Measurements from ENCODE around the gene TMEM200B.

- TF ChIP-seq ZNF462 (CRISPR knock-in tag; IDR thresholded peaks at IDR 0.05), result no peak
- TF ChIP-seq, protein P1, sequence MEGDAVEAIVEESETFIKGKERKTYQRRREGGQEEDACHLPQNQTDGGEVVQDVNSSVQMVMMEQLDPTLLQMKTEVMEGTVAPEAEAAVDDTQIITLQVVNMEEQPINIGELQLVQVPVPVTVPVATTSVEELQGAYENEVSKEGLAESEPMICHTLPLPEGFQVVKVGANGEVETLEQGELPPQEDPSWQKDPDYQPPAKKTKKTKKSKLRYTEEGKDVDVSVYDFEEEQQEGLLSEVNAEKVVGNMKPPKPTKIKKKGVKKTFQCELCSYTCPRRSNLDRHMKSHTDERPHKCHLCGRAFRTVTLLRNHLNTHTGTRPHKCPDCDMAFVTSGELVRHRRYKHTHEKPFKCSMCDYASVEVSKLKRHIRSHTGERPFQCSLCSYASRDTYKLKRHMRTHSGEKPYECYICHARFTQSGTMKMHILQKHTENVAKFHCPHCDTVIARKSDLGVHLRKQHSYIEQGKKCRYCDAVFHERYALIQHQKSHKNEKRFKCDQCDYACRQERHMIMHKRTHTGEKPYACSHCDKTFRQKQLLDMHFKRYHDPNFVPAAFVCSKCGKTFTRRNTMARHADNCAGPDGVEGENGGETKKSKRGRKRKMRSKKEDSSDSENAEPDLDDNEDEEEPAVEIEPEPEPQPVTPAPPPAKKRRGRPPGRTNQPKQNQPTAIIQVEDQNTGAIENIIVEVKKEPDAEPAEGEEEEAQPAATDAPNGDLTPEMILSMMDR (conservative IDR thresholded peaks at IDR 0.05; ENCODE audit: low read depth in 2 of 2), result no peak
Measured at GRCh38 chr1:29148656-29149491, 25.2 kb upstream of the TMEM200B start.

All from GM23338 (cell line).